H9 (cell line): Measurements from ENCODE around the gene CRACR2A. TPM values are rescaled to one million over a fixed set of nuclear protein-coding genes. Genes with fewer than 3 reads are reported as not detected.
A peak's percentile ranks its signal among the peaks of the same experiment; 100 is the strongest.

Experiments
- DNase-seq: peaks from one replicate; pipeline ENCODE4 v3.0.0-alpha.2; 2017
- H2AFZ ChIP-seq: one replicate; pipeline ENCODE4 v1.6.1; 2013; ENCODE audit warnings: mild to moderate bottlenecking, low read length, control low read depth, moderate library complexity
- H2AK5ac ChIP-seq: 2 replicates; pipeline ENCODE4 v1.6.1; 2013; ENCODE audit warnings: low read length, control low read depth, mixed read lengths; ENCODE audit not compliant: insufficient read length
- H2BK120ac ChIP-seq: one replicate; pipeline ENCODE4 v1.6.1; 2013; ENCODE audit warnings: low read depth, mild to moderate bottlenecking, low read length, control low read depth, inconsistent platforms; ENCODE audit not compliant: poor library complexity, severe bottlenecking
- H2BK12ac ChIP-seq: 2 replicates; pipeline ENCODE4 v1.6.1; 2013; ENCODE audit warnings: low read length, control low read depth, mixed read lengths, low read depth; ENCODE audit not compliant: insufficient read length
- H2BK15ac ChIP-seq: 2 replicates; pipeline ENCODE4 v1.6.1; 2013; ENCODE audit warnings: low read depth, low read length, control low read depth
- H2BK20ac ChIP-seq: one replicate; pipeline ENCODE4 v1.6.1; 2013; ENCODE audit warnings: low read depth, mild to moderate bottlenecking, low read length, control low read depth, inconsistent platforms; ENCODE audit not compliant: poor library complexity, severe bottlenecking
- H2BK5ac ChIP-seq: 2 replicates; pipeline ENCODE4 v1.6.1; 2013; ENCODE audit warnings: low read length, control low read depth, mixed read lengths; ENCODE audit not compliant: insufficient read length
- H3K14ac ChIP-seq: 2 replicates; pipeline ENCODE4 v1.6.1; 2013; ENCODE audit warnings: low read length, control low read depth; ENCODE audit not compliant: insufficient read depth
- H3K18ac ChIP-seq: 2 replicates; pipeline ENCODE4 v1.6.1; 2013; ENCODE audit warnings: low read depth, mild to moderate bottlenecking, mixed read lengths, low read length, control low read depth; ENCODE audit not compliant: insufficient read length
- H3K23ac ChIP-seq: 2 replicates; pipeline ENCODE4 v1.6.1; 2013; ENCODE audit warnings: low read length, control low read depth, mixed read lengths, low read depth; ENCODE audit not compliant: insufficient read length
- H3K23me2 ChIP-seq: 2 replicates; pipeline ENCODE4 v1.6.1; 2013; ENCODE audit warnings: low read depth, mild to moderate bottlenecking, mixed read lengths, low read length, control low read depth; ENCODE audit not compliant: insufficient read length, poor library complexity, severe bottlenecking
- H3K27ac ChIP-seq: 2 replicates; pipeline ENCODE4 v1.5.1; 2013; ENCODE audit warnings: low read length, control low read depth, mixed read lengths, low read depth; ENCODE audit not compliant: insufficient read length
- H3K27me3 ChIP-seq: 2 replicates; pipeline ENCODE4 v1.6.1; 2013; ENCODE audit warnings: low read length, control low read depth, inconsistent platforms; ENCODE audit not compliant: insufficient read depth
- H3K4ac ChIP-seq: 2 replicates; pipeline ENCODE4 v1.6.1; 2013; ENCODE audit warnings: low read depth, mild to moderate bottlenecking, control low read depth, inconsistent platforms, low read length, moderate library complexity
- H3K4me1 ChIP-seq: 2 replicates; pipeline ENCODE4 v1.6.1; 2013; ENCODE audit warnings: low read length, control low read depth, inconsistent platforms; ENCODE audit not compliant: insufficient read depth
- H3K4me2 ChIP-seq: 2 replicates; pipeline ENCODE4 v1.6.1; 2013; ENCODE audit warnings: low read length, control low read depth, mixed read lengths; ENCODE audit not compliant: insufficient read length, insufficient read depth
- H3K56ac ChIP-seq: 2 replicates; pipeline ENCODE4 v1.6.1; 2013; ENCODE audit warnings: low read depth, mild to moderate bottlenecking, mixed read lengths, low read length, control low read depth; ENCODE audit not compliant: insufficient read length
- H3K79me1 ChIP-seq: 2 replicates; pipeline ENCODE4 v1.6.1; 2013; ENCODE audit warnings: low read depth, mild to moderate bottlenecking, moderate library complexity, low read length, control low read depth, inconsistent platforms; ENCODE audit not compliant: insufficient read depth, poor library complexity, severe bottlenecking
- H3K79me2 ChIP-seq: 2 replicates; pipeline ENCODE4 v1.6.1; 2013; ENCODE audit warnings: low read length, control low read depth, inconsistent platforms; ENCODE audit not compliant: insufficient read depth
- H3K9ac ChIP-seq: 2 replicates; pipeline ENCODE4 v1.6.1; 2013; ENCODE audit warnings: low read length, control low read depth, mixed read lengths; ENCODE audit not compliant: insufficient read length; ENCODE audit errors: extremely low read depth
- H3K9me3 ChIP-seq: one replicate; pipeline ENCODE4 v1.6.1; 2013; ENCODE audit warnings: low read depth, low read length, inconsistent platforms; ENCODE audit not compliant: control insufficient read depth
- H3T11ph ChIP-seq: one replicate; pipeline ENCODE4 v1.6.1; 2013; ENCODE audit warnings: mild to moderate bottlenecking, low read length, control low read depth, inconsistent platforms
- H4K20me1 ChIP-seq: one replicate; pipeline ENCODE4 v1.6.1; 2013; ENCODE audit not compliant: control insufficient read depth, insufficient read length, insufficient read depth
- H4K5ac ChIP-seq: 2 replicates; pipeline ENCODE4 v1.6.1; 2013; ENCODE audit warnings: low read depth, mild to moderate bottlenecking, mixed read lengths, low read length, control low read depth; ENCODE audit not compliant: insufficient read length
- H4K8ac ChIP-seq: replicated peaks from 2 replicates; pipeline ENCODE4 v1.6.1; 2013; ENCODE audit warnings: low read length, control low read depth, mixed read lengths, low read depth; ENCODE audit not compliant: insufficient read length
- H4K91ac ChIP-seq: 2 replicates; pipeline ENCODE4 v1.6.1; 2013; ENCODE audit warnings: low read depth, mild to moderate bottlenecking, moderate library complexity, mixed read lengths, low read length, control low read depth; ENCODE audit not compliant: insufficient read length
- H3K27ac Mint-ChIP-seq, 3 experiments: 2 replicates in 2 of 3; 3 replicates in 1 of 3; pipeline ENCODE4 v1.8.0; 2020 to 2021; ENCODE audit warnings: mixed read lengths in 3 of 3, mild to moderate bottlenecking in 1 of 3, moderate library complexity in 1 of 3
- H3K27me3 Mint-ChIP-seq: 2 replicates; pipeline ENCODE4 v1.8.0; 2021; ENCODE audit warnings: low read depth, mild to moderate bottlenecking, moderate library complexity, mixed read lengths
- H3K36me3 Mint-ChIP-seq, 3 experiments: 2 replicates in 2 of 3; 3 replicates in 1 of 3; pipeline ENCODE4 v1.8.0; 2020 to 2021; ENCODE audit warnings: low read depth in 3 of 3, mixed read lengths in 3 of 3; ENCODE audit not compliant: insufficient read depth in 1 of 3
- H3K4me1 Mint-ChIP-seq, 2 experiments: 2 replicates each; pipeline ENCODE4 v1.8.0; 2020; ENCODE audit warnings: mixed read lengths in 2 of 2
- H3K4me3 Mint-ChIP-seq, 2 experiments: 2 replicates in 1 of 2; 3 replicates in 1 of 2; pipeline ENCODE4 v1.8.0; 2020 to 2021; ENCODE audit warnings: mild to moderate bottlenecking in 2 of 2, mixed read lengths in 2 of 2, moderate library complexity in 1 of 2
- H3K9me3 Mint-ChIP-seq, 2 experiments: 2 replicates in 1 of 2; 3 replicates in 1 of 2; pipeline ENCODE4 v1.8.0; 2020; ENCODE audit warnings: mild to moderate bottlenecking in 2 of 2, mixed read lengths in 2 of 2, moderate library complexity in 1 of 2
- CTCF ChIP-seq: fragments of 200-600 bp; sonication (generic); conservative IDR thresholded peaks from 3 replicates; pipeline ENCODE4 v1.8.0; 2021; ENCODE audit warnings: antibody characterized with exemption, mild to moderate bottlenecking
- WGBS: extraction: QIAGEN DNeasy Blood & Tissue Kit; methylation state at CpG from one replicate; pipeline ENCODE4 v1.1.7; 2013; ENCODE audit warnings: missing lambda C conversion rate, low lambda C conversion rate, mixed read lengths; ENCODE audit not compliant: insufficient read length; ENCODE audit errors: extremely low coverage; 5-methylcytosine and 5-hydroxymethylcytosine counted together
- total RNA-seq: library from RNA; stranded (reverse); gene quantifications from 2 replicates; pipeline ENCODE4 v1.2.1, GENCODE V29; 2021

CRACR2A gene
- total RNA-seq, 1 experiment from 2014 or later, result 2.0 TPM

GRCh38 chr12:3605692-3606091, 147.2 kb downstream of the CRACR2A start:
- peak overlapping the region in 1 of 2 experiments; percentile 78; a peak in 3 of 5 replicates for H3K4me3 Mint-ChIP-seq
- Histone ChIP-seq H3T11ph (no peak overlapping the region), H2BK5ac (no peak overlapping the region), H4K91ac (no peak overlapping the region), H3K18ac (no peak overlapping the region), H3K4me1 (peaks cover 7% of the 10 kb centered on the region; the same call in 1 of the 2 replicates), H3K9ac (no peak overlapping the region), H3K9me3 (no peaks in the 10 kb centered on the region), H4K20me1 (no peaks in the 10 kb centered on the region), H2AK5ac (no peak overlapping the region), H3K4ac (no peak overlapping the region), H3K27ac (no peak overlapping the region), H3K56ac (no peak overlapping the region), H3K23ac (no peak overlapping the region), H3K14ac (no peak overlapping the region), H2BK12ac (no peak overlapping the region), H3K23me2 (peaks cover 8% of the 10 kb centered on the region), H3K79me1 (no peaks in the 10 kb centered on the region), H2AFZ (no peak overlapping the region), H2BK15ac (no peak overlapping the region), H4K5ac (no peak overlapping the region), H3K79me2 (no peaks in the 10 kb centered on the region), H3K4me2 (peak overlapping the region; percentile 83), H2BK20ac (no peak overlapping the region), H3K27me3 (no peaks in the 10 kb centered on the region; the same call in 1 of the 2 replicates), H2BK120ac (no peak overlapping the region), H4K8ac (no peak overlapping the region)
- H3K36me3 Mint-ChIP-seq, result no peaks in the 10 kb centered on the region
- H3K9me3 Mint-ChIP-seq, result no peaks in the 10 kb centered on the region; a peak in 1 of 5 replicates
- TF ChIP-seq CTCF, result no peak
- peak overlapping the region in 1 of 3 experiments; percentile 62; a peak in 1 of 7 replicates for H3K27ac Mint-ChIP-seq
- no CpG with 5 or more reads among the region's 6 CpGs for WGBS
- DNase-seq, result no peak
- H3K27me3 Mint-ChIP-seq, result peaks cover 52% of the 10 kb centered on the region
- peaks cover 54 to 66% of the 10 kb centered on the region in 2 experiments for H3K4me1 Mint-ChIP-seq
